ENCODE results near the gene PPP2R5E. TPM values are rescaled to one million over a fixed set of nuclear protein-coding genes. Genes with fewer than 3 reads are reported as not detected.

Gene PPP2R5E
- total RNA-seq, 2 experiments from 2014 or later, result 12.5 to 47.8 TPM

- no peak for TF ChIP-seq EZH2phosphoT487 (IDR thresholded peaks at IDR 0.05; ENCODE audit: borderline replicate concordance, low read depth, low read length)
- TF ChIP-seq CTCF (conservative IDR thresholded peaks at IDR 0.05; ENCODE audit: low read length), result no peak
Measured at GRCh38 chr14:63562405-63562804, 19.2 kb upstream of the PPP2R5E start.

GRCh38 chr14:63555572-63555971, 12.4 kb upstream of the PPP2R5E start:
- ChIA-PET POLR2A (interaction anchor here (1.4 to 2.2 kb wide), 2 partner anchors 12 to 86 kb away, joined by 8 to 9 read pairs; partner anchors contain the start of genes PPP2R5E and WDR89), CTCF (ENCODE audit: unreplicated experiment) (no interaction called here)
- Histone ChIP-seq H3K4me1 (ENCODE audit: insufficient read depth, low read length, poor library complexity, severe bottlenecking) (no peaks in the 10 kb centered on the region), H3K4me2 (ENCODE audit: low read length) (no peak overlapping the region), H3K36me3 (ENCODE audit: insufficient read depth, low read length) (no peaks in the 10 kb centered on the region), H3K9me3 (ENCODE audit: low read length) (no peaks in the 10 kb centered on the region), H4K20me1 (ENCODE audit: insufficient read depth, low read length) (no peaks in the 10 kb centered on the region), H3K4me3 (ENCODE audit: low read depth, low read length, poor library complexity, severe bottlenecking) (no peak overlapping the region), H3K9me2 (ENCODE audit: insufficient read depth, low read length) (no peaks in the 10 kb centered on the region), H3K27ac (ENCODE audit: low read depth, low read length, poor library complexity, severe bottlenecking) (no peak overlapping the region), H3K79me2 (ENCODE audit: insufficient read depth, low read depth, low read length) (no peaks in the 10 kb centered on the region), H2AFZ (ENCODE audit: low read length) (no peak overlapping the region)
- DNase-seq (ENCODE audit: low spot score), result no peak
- BruUV-seq (replicated peaks), result no TSS peak
- TF ChIP-seq CTCF (conservative IDR thresholded peaks at IDR 0.05; ENCODE audit: low read length) (no peak), EZH2phosphoT487 (IDR thresholded peaks at IDR 0.05; ENCODE audit: borderline replicate concordance, low read depth, low read length) (no peak)
- intact Hi-C loops (cut with micrococcal nuclease; ENCODE audit: unreplicated experiment), result no loop called here

More at GRCh38 chr14:63562405-63562804, 19.2 kb upstream of the PPP2R5E start:
- no peak overlapping the region for H3K4me3 ChIP-seq (ENCODE audit: low read depth, low read length, poor library complexity, severe bottlenecking)
- no peaks in the 10 kb centered on the region for H4K20me1 ChIP-seq (ENCODE audit: insufficient read depth, low read length)
- BruUV-seq (replicated peaks), result no TSS peak
- H3K4me1 ChIP-seq (ENCODE audit: insufficient read depth, low read length, poor library complexity, severe bottlenecking), result no peaks in the 10 kb centered on the region
- no peak overlapping the region for H3K27ac ChIP-seq (ENCODE audit: low read depth, low read length, poor library complexity, severe bottlenecking)
- CTCF ChIA-PET (ENCODE audit: unreplicated experiment), result no interaction called here
- intact Hi-C loops (cut with micrococcal nuclease; ENCODE audit: unreplicated experiment), result no loop called here
- POLR2A ChIA-PET, result interaction anchor here (0.5 to 0.6 kb wide), 2 partner anchors 35 to 145 kb away, joined by 4 to 5 read pairs; no protein-coding TSS in a partner anchor
- H3K9me2 ChIP-seq (ENCODE audit: insufficient read depth, low read length), result no peaks in the 10 kb centered on the region
- no peaks in the 10 kb centered on the region for H3K9me3 ChIP-seq (ENCODE audit: low read length)
- DNase-seq (ENCODE audit: low spot score), result no peak
- no peak overlapping the region for H3K4me2 ChIP-seq (ENCODE audit: low read length)
- no peak overlapping the region for H2AFZ ChIP-seq (ENCODE audit: low read length)
- H3K36me3 ChIP-seq (ENCODE audit: insufficient read depth, low read length), result no peaks in the 10 kb centered on the region
- no peaks in the 10 kb centered on the region for H3K79me2 ChIP-seq (ENCODE audit: insufficient read depth, low read depth, low read length)

- H4K20me1 ChIP-seq (ENCODE audit: insufficient read depth, low read length), result no peaks in the 10 kb centered on the region
- H2AFZ ChIP-seq (ENCODE audit: low read length), result no peak overlapping the region
- H3K4me2 ChIP-seq (ENCODE audit: low read length), result no peak overlapping the region
- no peaks in the 10 kb centered on the region for H3K36me3 ChIP-seq (ENCODE audit: insufficient read depth, low read length)
- ChIA-PET POLR2A (no interaction called here), CTCF (ENCODE audit: unreplicated experiment) (no interaction called here)
- no peaks in the 10 kb centered on the region for H3K9me2 ChIP-seq (ENCODE audit: insufficient read depth, low read length)
- DNase-seq (ENCODE audit: low spot score), result no peak
- BruUV-seq (replicated peaks), result no TSS peak
- intact Hi-C loops (cut with micrococcal nuclease; ENCODE audit: unreplicated experiment), result no loop called here
- H3K4me3 ChIP-seq (ENCODE audit: low read depth, low read length, poor library complexity, severe bottlenecking), result no peak overlapping the region
- H3K27ac ChIP-seq (ENCODE audit: low read depth, low read length, poor library complexity, severe bottlenecking), result no peak overlapping the region
- no peaks in the 10 kb centered on the region for H3K79me2 ChIP-seq (ENCODE audit: insufficient read depth, low read depth, low read length)
- H3K9me3 ChIP-seq (ENCODE audit: low read length), result no peaks in the 10 kb centered on the region
- no peak for TF ChIP-seq EZH2phosphoT487 (IDR thresholded peaks at IDR 0.05; ENCODE audit: borderline replicate concordance, low read depth, low read length)
- TF ChIP-seq CTCF (conservative IDR thresholded peaks at IDR 0.05; ENCODE audit: low read length), result no peak
- no peaks in the 10 kb centered on the region for H3K4me1 ChIP-seq (ENCODE audit: insufficient read depth, low read length, poor library complexity, severe bottlenecking)
Measured at GRCh38 chr14:63551332-63551731, 8.2 kb upstream of the PPP2R5E start.

Measured in OCI-LY7 (cell line).